WTC11 (cell line): ENCODE data around the gene NRF1.

Experiments used
- ATF1 ChIP-seq: sonication (generic); formaldehyde crosslinking; IDR thresholded peaks from 2 replicates; pipeline ENCODE4 v1.8.1; 2023; ENCODE audit warnings: mild to moderate bottlenecking, moderate library complexity, missing genetic modification reagents
- ATF6 ChIP-seq: sonication (generic); formaldehyde crosslinking; IDR thresholded peaks from 2 replicates; pipeline ENCODE4 v1.8.1; 2023; ENCODE audit warnings: mild to moderate bottlenecking, missing genetic modification reagents
- HMGXB4 ChIP-seq: sonication (generic); formaldehyde crosslinking; IDR thresholded peaks from 2 replicates; pipeline ENCODE4 v1.8.1; 2023; ENCODE audit warnings: mild to moderate bottlenecking, moderate library complexity, missing genetic modification reagents
- MXD4 ChIP-seq: fragments of 250-450 bp; sonication (Bioruptor Pico); IDR thresholded peaks from 2 replicates; pipeline ENCODE4 v1.8.0; 2021; ENCODE audit warnings: mild to moderate bottlenecking, moderate library complexity, borderline replicate concordance
- MYBL2 ChIP-seq: sonication (generic); formaldehyde crosslinking; IDR thresholded peaks from 2 replicates; pipeline ENCODE4 v1.8.1; 2023; ENCODE audit warnings: mild to moderate bottlenecking, moderate library complexity, missing genetic modification reagents
- NR2C2 ChIP-seq: sonication (generic); formaldehyde crosslinking; IDR thresholded peaks from 2 replicates; pipeline ENCODE4 v1.8.0; 2022; ENCODE audit warnings: mild to moderate bottlenecking, missing genetic modification reagents
- TP53 ChIP-seq: sonication (generic); formaldehyde crosslinking; IDR thresholded peaks from 2 replicates; pipeline ENCODE4 v1.8.1; 2023; ENCODE audit warnings: mild to moderate bottlenecking, missing genetic modification reagents
- TF ChIP-seq, protein P1 (sequence below): fragments of 200-600 bp; IDR thresholded peaks from 2 replicates; pipeline ENCODE4 v1.8.0; 2022; ENCODE audit warnings: antibody characterized with exemption
- TF ChIP-seq, protein P2 (sequence below): sonication (generic); formaldehyde crosslinking; IDR thresholded peaks from 2 replicates; pipeline ENCODE4 v1.8.0; 2023; ENCODE audit warnings: mild to moderate bottlenecking, missing genetic modification reagents
- TF ChIP-seq, protein P3 (sequence below): sonication (generic); formaldehyde crosslinking; IDR thresholded peaks from 2 replicates; pipeline ENCODE4 v1.8.1; 2022; ENCODE audit warnings: low read depth, missing genetic modification reagents, borderline replicate concordance
- TF ChIP-seq, protein P4 (sequence below): fragments of 250-450 bp; sonication (Bioruptor Pico); IDR thresholded peaks from 2 replicates; pipeline ENCODE4 v1.9.0; 2021; ENCODE audit warnings: mild to moderate bottlenecking, borderline replicate concordance

GRCh38 chr7:129569326-129569725 lies 42.2 kb upstream of the NRF1 start:
- TF ChIP-seq ATF6 (CRISPR knock-in tag) (no peak), MYBL2 (CRISPR knock-in tag) (no peak), HMGXB4 (CRISPR knock-in tag) (no peak), MXD4 (no peak), ATF1 (CRISPR knock-in tag) (no peak), TP53 (no peak), NR2C2 (CRISPR knock-in tag) (no peak)
- TF ChIP-seq, protein P1, sequence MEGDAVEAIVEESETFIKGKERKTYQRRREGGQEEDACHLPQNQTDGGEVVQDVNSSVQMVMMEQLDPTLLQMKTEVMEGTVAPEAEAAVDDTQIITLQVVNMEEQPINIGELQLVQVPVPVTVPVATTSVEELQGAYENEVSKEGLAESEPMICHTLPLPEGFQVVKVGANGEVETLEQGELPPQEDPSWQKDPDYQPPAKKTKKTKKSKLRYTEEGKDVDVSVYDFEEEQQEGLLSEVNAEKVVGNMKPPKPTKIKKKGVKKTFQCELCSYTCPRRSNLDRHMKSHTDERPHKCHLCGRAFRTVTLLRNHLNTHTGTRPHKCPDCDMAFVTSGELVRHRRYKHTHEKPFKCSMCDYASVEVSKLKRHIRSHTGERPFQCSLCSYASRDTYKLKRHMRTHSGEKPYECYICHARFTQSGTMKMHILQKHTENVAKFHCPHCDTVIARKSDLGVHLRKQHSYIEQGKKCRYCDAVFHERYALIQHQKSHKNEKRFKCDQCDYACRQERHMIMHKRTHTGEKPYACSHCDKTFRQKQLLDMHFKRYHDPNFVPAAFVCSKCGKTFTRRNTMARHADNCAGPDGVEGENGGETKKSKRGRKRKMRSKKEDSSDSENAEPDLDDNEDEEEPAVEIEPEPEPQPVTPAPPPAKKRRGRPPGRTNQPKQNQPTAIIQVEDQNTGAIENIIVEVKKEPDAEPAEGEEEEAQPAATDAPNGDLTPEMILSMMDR, result no peak
- TF ChIP-seq, protein P2, sequence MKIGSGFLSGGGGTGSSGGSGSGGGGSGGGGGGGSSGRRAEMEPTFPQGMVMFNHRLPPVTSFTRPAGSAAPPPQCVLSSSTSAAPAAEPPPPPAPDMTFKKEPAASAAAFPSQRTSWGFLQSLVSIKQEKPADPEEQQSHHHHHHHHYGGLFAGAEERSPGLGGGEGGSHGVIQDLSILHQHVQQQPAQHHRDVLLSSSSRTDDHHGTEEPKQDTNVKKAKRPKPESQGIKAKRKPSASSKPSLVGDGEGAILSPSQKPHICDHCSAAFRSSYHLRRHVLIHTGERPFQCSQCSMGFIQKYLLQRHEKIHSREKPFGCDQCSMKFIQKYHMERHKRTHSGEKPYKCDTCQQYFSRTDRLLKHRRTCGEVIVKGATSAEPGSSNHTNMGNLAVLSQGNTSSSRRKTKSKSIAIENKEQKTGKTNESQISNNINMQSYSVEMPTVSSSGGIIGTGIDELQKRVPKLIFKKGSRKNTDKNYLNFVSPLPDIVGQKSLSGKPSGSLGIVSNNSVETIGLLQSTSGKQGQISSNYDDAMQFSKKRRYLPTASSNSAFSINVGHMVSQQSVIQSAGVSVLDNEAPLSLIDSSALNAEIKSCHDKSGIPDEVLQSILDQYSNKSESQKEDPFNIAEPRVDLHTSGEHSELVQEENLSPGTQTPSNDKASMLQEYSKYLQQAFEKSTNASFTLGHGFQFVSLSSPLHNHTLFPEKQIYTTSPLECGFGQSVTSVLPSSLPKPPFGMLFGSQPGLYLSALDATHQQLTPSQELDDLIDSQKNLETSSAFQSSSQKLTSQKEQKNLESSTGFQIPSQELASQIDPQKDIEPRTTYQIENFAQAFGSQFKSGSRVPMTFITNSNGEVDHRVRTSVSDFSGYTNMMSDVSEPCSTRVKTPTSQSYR (CRISPR knock-in tag), result no peak
- TF ChIP-seq, protein P3, sequence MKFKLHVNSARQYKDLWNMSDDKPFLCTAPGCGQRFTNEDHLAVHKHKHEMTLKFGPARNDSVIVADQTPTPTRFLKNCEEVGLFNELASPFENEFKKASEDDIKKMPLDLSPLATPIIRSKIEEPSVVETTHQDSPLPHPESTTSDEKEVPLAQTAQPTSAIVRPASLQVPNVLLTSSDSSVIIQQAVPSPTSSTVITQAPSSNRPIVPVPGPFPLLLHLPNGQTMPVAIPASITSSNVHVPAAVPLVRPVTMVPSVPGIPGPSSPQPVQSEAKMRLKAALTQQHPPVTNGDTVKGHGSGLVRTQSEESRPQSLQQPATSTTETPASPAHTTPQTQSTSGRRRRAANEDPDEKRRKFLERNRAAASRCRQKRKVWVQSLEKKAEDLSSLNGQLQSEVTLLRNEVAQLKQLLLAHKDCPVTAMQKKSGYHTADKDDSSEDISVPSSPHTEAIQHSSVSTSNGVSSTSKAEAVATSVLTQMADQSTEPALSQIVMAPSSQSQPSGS, result no peak
- TF ChIP-seq, protein P4, sequence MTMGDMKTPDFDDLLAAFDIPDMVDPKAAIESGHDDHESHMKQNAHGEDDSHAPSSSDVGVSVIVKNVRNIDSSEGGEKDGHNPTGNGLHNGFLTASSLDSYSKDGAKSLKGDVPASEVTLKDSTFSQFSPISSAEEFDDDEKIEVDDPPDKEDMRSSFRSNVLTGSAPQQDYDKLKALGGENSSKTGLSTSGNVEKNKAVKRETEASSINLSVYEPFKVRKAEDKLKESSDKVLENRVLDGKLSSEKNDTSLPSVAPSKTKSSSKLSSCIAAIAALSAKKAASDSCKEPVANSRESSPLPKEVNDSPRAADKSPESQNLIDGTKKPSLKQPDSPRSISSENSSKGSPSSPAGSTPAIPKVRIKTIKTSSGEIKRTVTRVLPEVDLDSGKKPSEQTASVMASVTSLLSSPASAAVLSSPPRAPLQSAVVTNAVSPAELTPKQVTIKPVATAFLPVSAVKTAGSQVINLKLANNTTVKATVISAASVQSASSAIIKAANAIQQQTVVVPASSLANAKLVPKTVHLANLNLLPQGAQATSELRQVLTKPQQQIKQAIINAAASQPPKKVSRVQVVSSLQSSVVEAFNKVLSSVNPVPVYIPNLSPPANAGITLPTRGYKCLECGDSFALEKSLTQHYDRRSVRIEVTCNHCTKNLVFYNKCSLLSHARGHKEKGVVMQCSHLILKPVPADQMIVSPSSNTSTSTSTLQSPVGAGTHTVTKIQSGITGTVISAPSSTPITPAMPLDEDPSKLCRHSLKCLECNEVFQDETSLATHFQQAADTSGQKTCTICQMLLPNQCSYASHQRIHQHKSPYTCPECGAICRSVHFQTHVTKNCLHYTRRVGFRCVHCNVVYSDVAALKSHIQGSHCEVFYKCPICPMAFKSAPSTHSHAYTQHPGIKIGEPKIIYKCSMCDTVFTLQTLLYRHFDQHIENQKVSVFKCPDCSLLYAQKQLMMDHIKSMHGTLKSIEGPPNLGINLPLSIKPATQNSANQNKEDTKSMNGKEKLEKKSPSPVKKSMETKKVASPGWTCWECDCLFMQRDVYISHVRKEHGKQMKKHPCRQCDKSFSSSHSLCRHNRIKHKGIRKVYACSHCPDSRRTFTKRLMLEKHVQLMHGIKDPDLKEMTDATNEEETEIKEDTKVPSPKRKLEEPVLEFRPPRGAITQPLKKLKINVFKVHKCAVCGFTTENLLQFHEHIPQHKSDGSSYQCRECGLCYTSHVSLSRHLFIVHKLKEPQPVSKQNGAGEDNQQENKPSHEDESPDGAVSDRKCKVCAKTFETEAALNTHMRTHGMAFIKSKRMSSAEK (CRISPR knock-in tag), result no peak
